Daoy (cell line): ENCODE data around the gene LEP. TPM values are rescaled to one million over a fixed set of nuclear protein-coding genes. Genes with fewer than 3 reads are reported as not detected.
A peak's percentile ranks its signal among the peaks of the same experiment; 100 is the strongest.

Source experiments
- DNase-seq: peaks from one replicate; pipeline ENCODE4 v3.0.0-alpha.2; 2015; ENCODE audit warnings: low read depth
- total RNA-seq: library from RNA; depleted of rRNA; stranded (reverse); fragments of >200 nt; shearing (Covaris generic); gene quantifications from 2 replicates; pipeline ENCODE4 v1.2.3, GENCODE V29; 2014; rRNA removed

LEP gene
- not detected in 2 replicates for total RNA-seq

DNA sequence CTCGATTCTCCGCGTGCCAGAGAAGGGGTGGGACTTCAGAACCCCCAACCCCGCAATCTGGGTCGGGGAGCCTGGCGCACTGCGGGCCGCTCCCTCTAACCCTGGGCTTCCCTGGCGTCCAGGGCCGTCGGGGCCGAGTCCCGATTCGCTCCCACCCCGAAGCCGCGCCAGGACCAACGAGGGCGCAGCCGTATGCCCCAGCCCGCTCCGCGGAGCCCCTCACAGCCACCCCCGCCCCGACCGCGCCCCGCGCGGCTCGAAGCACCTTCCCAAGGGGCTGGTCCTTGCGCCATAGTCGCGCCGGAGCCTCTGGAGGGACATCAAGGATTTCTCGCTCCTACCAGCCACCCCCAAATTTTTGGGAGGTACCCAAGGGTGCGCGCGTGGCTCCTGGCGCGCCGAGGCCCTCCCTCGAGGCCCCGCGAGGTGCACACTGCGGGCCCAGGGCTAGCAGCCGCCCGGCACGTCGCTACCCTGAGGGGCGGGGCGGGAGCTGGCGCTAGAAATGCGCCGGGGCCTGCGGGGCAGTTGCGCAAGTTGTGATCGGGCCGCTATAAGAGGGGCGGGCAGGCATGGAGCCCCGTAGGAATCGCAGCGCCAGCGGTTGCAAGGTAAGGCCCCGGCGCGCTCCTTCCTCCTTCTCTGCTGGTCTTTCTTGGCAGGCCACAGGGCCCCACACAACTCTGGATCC is at the start of gene LEP:
Gene LEP, plus strand, starts transcription at position 583 of the 691 bp plus-strand sequence. CDS start 10,741 bp downstream, outside the sequence.
- DNase-seq = no peak

DNA sequence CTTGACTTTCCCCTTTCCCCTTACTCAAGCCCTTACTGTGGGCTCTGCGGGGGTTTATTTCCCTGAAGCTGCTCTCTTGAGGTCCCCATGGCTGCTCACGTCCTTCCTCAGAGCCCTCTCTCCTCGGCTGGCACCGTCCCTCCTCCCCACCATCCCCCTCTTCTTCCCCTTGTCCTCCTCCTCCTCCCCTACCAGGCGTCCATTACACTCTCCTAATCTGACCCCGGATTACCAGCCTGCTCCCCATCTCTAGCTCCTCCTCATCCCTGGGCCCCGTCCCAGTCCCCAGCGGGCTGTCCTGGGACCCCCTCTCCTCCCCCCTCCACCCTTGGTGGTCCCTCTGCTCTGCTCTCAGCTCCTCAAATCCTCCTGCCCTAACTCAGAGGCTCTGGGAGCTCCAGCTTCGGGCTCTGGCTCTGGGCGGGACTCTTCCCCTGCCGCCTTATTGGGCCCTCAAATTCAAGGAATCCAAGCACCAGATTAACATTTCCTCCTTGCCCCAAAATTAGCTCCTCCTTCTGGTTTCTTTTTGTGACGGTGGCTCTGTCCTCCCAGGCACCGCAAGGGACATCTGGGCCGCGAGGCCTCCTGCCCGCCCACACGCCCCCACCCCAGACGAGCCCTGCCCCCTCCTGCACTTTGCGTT is 48.5 kb upstream of the LEP start:
- DNase-seq = no peak

DNA sequence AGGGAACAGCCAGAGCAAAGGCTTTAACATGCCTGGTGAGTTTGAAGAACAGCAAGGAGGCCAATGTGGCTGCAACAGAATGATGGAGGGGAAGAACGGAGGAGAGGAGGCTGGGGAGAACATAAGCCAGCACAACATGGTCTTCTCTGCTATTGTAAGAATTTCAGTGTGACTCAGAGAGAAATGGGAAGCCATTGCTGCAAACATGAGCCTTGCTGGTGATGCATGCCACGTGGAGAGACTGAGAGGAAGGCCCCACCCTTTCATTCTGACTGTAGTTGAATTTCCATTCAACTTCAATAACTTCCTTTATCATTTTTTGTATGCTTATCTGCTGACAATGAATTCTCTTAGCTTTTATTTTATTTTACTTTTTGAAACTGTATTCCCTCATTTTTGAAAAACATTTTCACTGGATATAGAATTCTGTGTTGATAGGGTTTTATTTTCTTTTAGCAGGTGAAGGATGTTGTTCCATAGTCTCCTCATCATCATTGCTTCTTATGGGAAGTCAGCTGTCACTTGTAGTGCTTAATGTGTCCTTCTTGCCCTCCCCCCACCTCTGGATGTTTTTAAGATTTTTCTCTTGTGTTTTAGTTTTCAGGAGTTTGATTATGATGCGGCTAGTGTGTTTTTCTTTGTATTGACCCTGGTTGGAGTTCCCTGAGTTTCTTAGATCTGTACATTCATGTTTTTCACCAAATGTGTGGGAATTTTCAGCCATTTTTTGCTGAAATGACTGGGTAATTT is 46.4 kb upstream of the LEP start:
- DNase-seq = no peak

DNA sequence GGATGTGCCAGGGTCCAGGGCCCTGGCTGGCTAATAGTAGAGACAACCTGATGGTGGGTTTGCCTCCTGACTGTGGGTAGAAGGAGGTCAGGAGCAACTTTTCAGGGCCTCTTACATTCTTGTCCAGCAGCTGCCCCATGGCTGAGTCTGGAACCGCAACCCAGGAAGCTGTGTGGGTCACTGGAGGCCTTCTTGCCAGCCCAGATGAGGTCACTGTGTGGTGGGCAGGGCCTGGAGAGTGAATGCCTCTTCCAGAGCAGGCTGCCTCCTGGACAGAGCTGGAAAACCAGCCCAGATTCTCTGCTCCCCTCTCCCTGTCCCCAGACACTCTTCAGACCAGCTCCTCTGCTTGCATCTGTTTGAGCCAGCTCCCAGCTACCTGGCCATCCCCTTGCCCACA is 43.5 kb upstream of the LEP start:
- DNase-seq = no peak

DNA sequence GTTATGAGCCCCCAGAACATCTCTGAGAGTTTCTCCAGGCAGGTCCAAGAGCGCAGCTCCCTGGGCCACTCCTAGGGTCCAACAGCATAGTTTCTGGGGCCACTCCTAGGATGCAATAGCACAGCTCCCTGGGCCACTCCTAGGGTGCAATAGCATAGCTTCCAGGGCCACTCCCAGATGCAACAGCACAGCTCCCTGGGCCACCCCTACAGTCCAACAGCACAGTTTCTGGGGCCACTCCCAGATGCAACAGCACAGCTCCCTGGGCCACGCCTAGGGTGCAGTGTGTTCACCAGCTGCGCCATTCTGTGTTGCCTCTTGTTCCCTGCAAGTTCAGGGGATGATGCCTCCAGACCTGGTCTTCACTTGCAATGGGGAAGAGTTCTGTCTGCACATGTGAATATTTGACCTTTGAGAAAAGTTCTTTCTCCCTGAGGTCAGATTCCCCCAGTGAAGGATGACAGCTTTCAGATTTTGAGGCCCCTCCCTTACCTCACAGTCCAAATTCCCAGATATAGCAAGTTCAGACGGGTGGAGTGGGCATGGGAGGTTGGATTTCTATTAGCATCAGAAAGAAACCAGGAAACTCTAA is 43.0 kb upstream of the LEP start:
- DNase-seq = no peak

DNA sequence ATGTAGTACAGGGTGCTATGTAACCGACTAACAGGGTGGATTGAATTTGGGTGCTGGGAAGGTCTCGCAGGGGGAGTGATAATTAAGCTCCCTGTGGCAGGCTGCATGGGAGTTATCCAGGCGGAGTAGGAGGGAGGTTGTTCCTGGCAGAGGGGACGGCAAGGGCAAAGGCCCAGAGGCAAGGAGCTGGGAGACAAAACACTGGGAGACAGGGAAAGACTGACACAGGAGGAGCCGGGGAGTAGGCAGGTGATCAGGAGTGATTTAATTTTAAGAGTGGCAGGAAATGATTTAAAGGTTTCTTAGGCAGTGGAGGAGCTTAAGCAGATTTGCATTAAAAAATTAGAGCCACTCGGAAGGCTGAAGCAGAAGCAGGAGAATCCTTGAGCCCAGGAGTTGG is 40.7 kb upstream of the LEP start:
- no peak for DNase-seq

DNA sequence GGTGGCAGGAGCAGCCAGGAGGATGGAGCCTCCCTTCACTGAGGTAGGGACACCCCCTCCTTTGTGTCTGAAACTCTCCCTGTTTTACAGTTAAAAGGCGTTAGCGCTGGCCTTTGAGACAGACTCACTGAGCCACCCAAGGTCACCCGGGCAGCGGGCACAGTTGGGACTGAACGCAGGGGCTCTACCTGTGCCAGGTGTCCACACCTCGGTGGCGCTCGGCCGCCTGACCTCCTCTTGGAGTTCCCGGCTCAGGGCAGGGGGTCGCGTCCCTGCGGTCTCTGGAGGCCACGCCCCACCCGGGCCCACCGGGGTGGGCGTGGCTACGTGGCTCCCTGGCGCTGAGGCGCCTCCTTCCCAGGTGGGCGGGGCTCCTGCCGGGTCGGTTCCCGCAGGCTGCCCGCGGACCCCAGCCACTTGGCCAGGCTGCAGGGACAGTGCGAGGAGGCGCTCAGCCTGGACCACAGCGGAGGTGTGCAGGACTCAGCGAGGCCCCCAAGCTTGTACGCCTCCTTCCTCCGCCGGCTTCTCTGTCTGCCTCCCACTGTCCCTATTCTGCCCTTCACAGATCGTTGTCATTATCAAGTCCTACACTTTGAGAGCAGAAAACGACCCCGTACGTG is 39.9 kb upstream of the LEP start:
- DNase-seq = no peak

DNA sequence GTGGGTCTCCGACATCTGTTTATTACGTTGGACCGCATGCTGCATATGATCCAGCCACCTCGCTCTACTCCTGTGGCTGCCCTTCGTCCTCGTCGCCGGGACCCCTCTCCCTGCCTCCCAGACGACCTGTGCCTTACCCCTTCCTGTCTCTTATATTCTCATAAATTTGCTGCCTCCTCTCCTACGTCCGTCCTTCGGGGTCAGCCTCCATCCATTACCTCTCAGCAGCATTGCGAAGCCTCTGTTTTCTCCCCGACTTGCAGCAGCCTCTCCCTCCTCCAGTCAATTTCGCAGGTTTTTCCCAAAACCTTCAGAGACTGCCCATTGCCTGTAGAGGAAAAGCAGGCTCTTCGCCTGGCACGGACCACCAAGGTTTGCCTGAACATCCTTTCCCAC is 39.4 kb upstream of the LEP start:
- no peak for DNase-seq

DNA sequence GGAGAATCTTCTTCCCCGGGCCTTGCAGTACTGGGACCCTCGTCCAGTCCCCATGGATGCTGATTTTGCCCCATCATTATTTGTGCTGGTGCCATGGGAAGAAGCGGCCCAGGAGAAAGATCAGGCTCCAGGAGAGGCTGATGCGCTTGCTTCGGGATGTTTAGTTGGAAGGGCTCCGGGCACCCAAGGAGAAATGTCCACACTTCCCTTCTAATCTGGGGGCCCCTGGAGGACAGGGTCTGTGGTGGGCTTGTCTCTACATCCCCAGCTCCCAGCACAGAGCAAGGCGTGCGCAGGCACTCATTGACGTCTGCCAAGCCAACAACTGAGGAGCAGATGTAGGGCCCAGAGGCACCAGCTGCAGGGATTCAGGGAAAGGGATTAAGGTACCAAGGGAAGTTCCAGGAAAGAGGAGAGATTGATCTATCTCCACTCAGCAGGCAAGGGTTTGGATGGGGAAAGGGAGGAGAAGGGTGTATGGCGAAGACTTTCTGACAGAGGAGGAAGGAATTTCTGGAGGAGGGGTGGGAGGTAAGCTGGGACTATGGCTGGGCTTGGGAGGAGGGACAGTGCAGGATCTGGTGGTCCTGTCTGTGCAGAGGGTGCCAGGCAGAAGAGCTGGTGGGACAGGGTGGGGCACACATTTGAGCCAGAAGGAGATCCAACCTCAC is 38.7 kb upstream of the LEP start:
- DNase-seq = no peak

DNA sequence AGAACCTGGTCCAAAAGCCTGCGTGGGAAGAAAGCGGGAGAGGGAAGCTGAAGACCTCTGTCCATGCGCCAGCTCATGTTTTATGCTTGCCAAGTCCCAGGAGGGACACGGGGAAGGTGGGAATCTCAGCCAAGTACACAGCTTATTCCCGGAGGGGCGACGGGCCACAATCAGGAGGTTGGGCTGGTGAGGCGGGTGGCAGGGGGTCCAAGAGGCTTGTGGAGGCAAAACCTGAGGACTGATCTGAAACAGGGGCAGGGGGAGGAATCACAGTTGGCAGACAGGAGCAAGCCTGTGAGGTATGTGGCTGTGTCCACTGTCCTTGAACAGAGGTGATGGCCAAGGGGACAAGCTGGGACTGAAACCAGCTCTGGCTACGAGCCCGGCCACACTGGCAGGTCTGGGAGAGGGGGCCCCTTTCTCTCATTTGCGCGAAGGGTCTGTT is 38.0 kb upstream of the LEP start:
- DNase-seq = no peak

DNA sequence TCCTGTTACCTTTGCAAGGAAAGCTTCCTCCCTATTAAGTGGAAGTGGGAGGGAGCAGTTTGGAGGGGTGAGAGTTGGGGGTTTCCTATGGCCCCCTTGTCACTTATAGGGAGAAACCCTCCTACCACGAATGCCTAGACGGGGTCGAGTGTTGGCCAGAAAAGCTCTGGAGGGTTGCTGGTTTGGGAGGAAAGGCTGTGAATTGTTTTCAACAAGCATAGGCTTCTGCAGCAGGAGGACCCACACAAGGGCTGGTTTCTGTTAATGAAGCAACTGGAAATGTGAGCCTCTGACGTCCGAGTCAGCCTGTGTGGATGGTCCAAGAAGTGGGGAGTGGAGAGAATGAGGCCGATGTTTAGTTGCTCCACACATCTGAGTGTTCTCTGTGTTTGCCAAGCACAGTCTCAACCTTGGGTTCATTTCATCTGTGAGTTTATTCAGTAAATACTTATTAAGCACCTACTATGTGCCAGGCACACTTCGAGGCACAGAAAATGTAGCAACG is 37.3 kb upstream of the LEP start:
- DNase-seq = no peak

DNA sequence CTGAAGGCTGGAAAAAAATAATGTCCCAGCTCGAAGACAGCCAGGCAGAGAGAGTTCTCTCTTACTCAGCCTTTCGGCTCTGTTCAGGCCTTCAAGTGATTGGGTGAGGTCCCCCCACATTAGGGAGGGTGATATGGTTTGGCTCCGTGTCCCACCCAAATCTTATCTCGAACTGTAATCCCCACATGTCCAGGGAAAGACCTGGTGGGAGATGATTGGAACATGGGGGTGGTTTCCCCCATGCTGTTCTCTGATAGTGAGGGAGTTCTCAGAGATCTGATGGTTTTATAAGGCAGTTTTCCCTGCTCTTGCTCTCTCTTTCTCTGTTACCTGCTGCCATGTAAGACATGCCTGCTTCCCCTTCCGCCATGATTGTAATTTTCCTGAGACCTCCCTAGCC is 36.6 kb upstream of the LEP start:
- no peak for DNase-seq

DNA sequence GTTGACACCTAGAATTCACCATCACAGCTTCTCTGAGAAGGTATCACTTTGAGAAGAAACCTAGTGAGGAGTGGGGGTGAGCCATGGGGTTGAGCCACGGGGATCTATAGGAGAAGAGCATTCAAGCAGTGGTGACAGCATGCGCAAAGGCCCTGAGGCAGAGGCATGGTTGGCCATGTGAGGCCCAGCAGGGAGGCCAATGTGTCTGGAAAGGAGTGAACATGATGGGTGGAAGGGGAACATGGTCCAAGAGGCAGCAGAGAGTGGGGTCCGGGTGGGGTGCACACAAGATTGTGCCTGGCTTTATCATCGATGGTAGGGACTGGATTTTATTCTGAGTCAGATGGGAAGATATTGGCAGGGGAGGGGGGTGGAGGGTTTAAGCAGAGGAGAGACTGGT is 36.0 kb upstream of the LEP start:
- no peak for DNase-seq

DNA sequence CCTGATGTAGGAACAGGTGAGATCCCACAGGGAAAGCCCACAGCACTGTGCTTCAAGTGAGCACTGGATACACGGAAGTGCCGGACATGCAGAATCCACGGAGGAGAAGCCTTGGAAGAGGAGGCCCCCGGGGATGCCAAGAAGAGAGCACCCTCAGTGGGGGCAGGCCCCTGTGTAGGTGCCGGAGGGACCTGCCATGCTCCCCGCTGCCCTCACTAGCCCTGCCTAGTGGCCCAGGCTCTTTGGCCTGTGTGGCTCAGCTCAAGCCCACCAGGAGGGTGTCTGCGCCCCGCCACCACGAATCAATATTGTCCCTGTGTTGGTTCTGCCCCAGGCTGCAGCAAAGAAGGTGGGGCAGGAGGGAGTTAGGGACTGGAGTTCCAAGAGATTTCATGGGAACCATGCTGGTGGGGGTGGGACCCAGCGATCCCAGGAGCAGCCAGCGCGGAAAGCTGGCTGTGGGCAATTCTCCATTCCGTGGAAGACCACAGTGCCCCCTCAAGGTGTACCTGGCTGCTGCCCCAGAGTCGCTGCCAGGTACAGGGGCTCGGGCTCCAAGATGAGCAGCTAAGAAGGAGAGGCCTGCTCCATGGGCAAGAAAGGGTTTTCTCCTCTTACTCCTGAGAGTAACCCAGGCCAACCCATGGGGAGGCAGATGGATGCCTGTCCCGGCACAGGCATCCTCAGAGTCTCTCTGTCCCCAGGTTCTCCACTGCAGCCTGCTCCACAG is 34.9 kb upstream of the LEP start:
- no peak for DNase-seq

DNA sequence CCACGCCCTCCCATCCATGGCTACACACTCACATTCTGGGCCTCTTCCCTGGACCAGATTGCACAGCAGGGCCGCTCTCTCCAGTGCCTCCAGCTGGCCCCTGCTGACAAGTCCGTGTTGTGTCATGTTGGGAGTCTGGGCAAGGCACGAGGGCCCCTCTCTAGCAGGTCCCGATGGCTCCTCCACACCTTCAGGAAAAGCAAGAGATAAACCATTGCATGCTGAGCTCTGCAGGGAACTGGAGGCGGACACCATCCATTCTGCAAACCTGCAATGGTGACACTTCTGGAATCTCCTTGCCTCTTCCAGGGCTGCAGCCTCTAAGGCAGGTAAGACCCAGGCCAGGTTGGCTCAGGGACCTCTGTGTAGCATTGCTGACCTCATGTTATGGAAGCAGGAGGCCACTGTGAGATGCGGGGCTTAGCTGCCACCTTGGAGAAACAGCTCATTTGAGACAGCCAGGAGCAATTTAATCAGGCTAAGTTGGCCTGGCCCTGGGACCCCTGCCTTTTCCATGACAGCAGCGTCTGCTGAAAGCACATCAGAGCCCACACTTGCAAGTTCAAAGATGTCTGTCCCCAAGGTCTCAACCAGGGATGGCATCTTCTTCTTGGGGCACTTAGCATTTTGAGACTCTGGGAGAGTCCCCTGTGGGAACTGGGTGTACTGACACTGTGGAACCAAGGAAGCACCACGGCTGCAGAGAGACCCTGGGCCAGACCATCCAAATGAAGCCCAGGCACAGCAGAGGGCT is 34.2 kb upstream of the LEP start:
- no peak for DNase-seq

DNA sequence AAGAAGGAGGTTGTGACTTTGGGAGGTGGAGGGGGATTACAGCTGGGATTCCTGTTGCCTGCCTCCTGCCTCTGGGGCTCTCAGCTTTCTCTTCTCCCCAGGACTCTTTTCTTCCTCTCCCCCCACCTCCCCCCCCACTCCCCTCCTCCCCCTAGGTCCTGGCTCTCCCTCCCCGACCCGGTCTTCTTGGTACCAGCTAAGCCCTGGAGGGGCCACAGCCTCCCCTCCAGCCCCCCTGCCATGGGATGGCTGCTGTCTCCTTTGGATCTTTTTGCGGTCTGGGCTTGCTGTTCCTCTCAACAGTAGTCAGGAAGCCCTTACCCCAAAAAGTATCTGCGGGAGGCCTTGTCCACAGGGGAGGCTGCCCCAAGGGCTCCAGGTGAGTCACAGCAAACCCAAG is 33.5 kb upstream of the LEP start:
- no peak for DNase-seq

DNA sequence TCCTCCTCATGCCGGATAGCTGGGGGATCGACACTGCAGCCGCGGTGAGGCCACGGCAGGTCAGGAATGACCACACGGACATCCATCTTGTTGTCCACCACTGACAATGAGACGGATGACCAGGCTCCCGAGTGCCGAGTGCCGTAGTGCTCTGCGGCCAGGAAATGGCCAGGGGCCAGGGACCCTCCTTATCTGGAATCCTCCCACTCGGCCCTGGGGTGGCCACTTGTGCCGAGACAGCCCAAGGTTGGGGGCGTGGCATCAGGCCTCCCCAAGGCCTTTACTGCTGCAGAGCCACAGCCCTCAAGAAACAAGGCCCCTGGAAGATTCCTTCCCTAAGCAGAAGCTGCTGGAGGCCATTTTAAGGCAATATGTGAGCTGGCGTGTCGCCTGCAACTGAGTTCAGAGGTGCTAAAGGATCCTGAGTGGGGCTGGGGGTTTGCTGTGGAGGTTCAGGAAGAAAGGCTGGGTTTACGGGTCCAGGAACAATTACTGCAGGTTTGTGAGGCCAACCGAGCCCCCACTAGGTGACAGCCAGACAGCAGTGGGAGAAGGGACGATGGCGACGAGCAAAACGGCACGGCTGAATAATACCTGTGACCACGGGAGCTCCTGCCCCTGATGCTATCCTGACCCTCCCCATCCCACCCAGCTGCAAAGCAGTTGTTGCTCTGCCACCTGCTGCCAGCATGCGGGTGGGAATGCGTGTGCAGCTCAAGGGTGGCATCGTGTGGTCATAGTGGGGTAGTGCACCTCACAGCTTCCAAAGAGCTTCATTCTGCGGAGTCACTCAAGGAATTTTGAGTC is 31.6 kb upstream of the LEP start:
- peak; percentile 91 for DNase-seq

DNA sequence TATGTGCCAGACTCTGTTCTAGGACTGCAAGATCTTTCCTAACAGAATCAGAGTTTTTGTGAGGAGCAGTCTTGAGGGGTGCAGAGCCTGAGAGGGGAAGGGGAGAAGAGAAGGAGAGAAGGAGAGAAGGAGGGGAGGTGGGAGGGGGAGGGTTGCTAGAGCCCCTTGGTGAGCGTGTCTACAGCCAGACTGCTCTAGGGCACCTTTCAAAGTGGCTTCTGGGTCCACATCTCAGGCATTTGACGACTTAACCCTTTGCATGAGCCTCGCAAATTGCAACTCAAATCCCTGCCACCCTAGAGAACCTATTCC is 31.1 kb upstream of the LEP start:
- no peak for DNase-seq
